Heart left ventricle (tissue), 16 donors: ENCODE measurements around the gene PRDM4. TPM values are rescaled to one million over a fixed set of nuclear protein-coding genes. Genes with fewer than 3 reads are reported as not detected.
"Not testable (repeated sequence)": the region's sequence is repeated elsewhere in the genome, so short reads cannot be mapped to it uniquely, and the experiment has no call there.

ENCODE experiments used
- ATAC-seq, 4 donors: fragments of 200-7000 bp; cut with Tn5 transposase; one replicate each; pipeline ENCODE4 v1.9.1; 2020 to 2022; ENCODE audit warnings: moderate library complexity in 4 of 4, mild to moderate bottlenecking in 3 of 4, moderate number of reproducible peaks in 1 of 4
- DNase-seq, 5 donors: peaks; one replicate each; pipeline ENCODE4 v3.0.0-alpha.2; 2020
- H3K27ac ChIP-seq, 12 donors: fragments of 200-600 bp; sonication (generic) in 4 of 12; one replicate each; pipeline versions ENCODE4 v1.5.0 to v1.8.0; 2016 to 2022; ENCODE audit warnings: mild to moderate bottlenecking in 2 of 12
- H3K27me3 ChIP-seq, 9 donors: fragments of 200-600 bp; sonication (generic) in 2 of 9; one replicate each; pipeline versions ENCODE4 v1.5.1 to v1.8.0; 2016 to 2022; ENCODE audit warnings: mild to moderate bottlenecking in 3 of 9
- H3K36me3 ChIP-seq, 9 donors: fragments of 200-600 bp; sonication (generic) in 2 of 9; one replicate each; pipeline versions ENCODE4 v1.5.0 to v1.8.0; 2018 to 2022; ENCODE audit warnings: mild to moderate bottlenecking in 2 of 9
- H3K4me1 ChIP-seq, 12 donors: fragments of 200-600 bp; sonication (generic) in 4 of 12; one replicate each; pipeline versions ENCODE4 v1.5.0 to v1.8.0; 2016 to 2022; ENCODE audit warnings: mild to moderate bottlenecking in 3 of 12
- H3K4me3 ChIP-seq, 12 donors: fragments of 200-600 bp; sonication (generic) in 4 of 12; one replicate each; pipeline versions ENCODE4 v1.5.0 to v1.8.0; 2017 to 2022; ENCODE audit warnings: mild to moderate bottlenecking in 9 of 12, moderate library complexity in 4 of 12
- H3K9me3 ChIP-seq, 12 donors: fragments of 200-600 bp; sonication (generic) in 4 of 12; one replicate each; pipeline versions ENCODE4 v1.5.0 to v1.8.0; 2016 to 2022; ENCODE audit warnings: mild to moderate bottlenecking in 1 of 12
- POLR2A ChIP-seq, 2 donors: fragments of 450-650 bp; IDR thresholded peaks; one replicate each; pipeline ENCODE4 v1.6.1; 2017; ENCODE audit warnings: antibody characterized with exemption in 2 of 2, mild to moderate bottlenecking in 2 of 2, moderate library complexity in 2 of 2
- WGBS, 4 donors: extraction: QIAGEN DNeasy Blood & Tissue Kit in 2 of 4; methylation state at CpG; one replicate each; pipeline versions ENCODE4 v1.1.5 to v1.1.7; 2013 to 2018; 5-methylcytosine and 5-hydroxymethylcytosine counted together
- intact Hi-C, 10 donors: fragments of 100-400 bp; cut with DNase I; formaldehyde crosslinking; loops; one replicate each; pipeline versions ENCODE4 v1.11.1 to v1.14.2; 2022
- polyA plus RNA-seq, 2 donors: library from polyadenylated mRNA; stranded (reverse); fragments of 200-250 nt; gene quantifications; one replicate each; pipeline ENCODE4 v1.2.3, GENCODE V29; 2013
- total RNA-seq, 9 donors: library from RNA; depleted of rRNA in 2 of 9; stranded (reverse); fragments of >200 nt in 2 of 9; fragmentation: NEBNext Ultra II Directional in 3 of 9; extraction: Animal tissue kit (Norgen Biotek cat#: 25700) in 3 of 9; gene quantifications; one replicate each; pipeline versions ENCODE4 v1.1.0 to v1.2.4, GENCODE V29; 2016 to 2023
- TF ChIP-seq, protein P1 (sequence below), 12 donors: fragments of 200-600 bp; sonication (generic) in 4 of 12; IDR thresholded peaks; one replicate each; pipeline versions ENCODE4 v1.5.0 to v1.8.0; 2018 to 2022; ENCODE audit warnings: antibody characterized with exemption in 12 of 12, mild to moderate bottlenecking in 5 of 12
- donor health status: ischemic (EF 13 %, LVEDD 7.1; RV severe dilation, severe dysfunction).
- donor health status: healthy with polysubstance abuse.
- donor health status: DM: no; HTN: yes; CAD: no.
- donor health status: DM: no; HTN: no; CAD: no.
- donor health status: ischemic (EF 25% LVEDD 6.9; RV normal size, moderate dysfunction).
- donor health status: ischemic (EF 25% LVEDD 5.7; RV mildly dilated, moderate dysfunction).
- donor health status: healthy.
- donor health status: DM: yes; HTN: yes; CAD: no.
- donor health status: ischemic (EF 35%, LVEDD 5.7; RV mildly dilated, moderate dysfunction).
- donor health status: nonischemic (EF 11% LVEDD 7.7; RV severe dilation, severe dysfunction).
- donor health status: DM: yes; HTN: yes; CAD: no.
- donor health status: PGD.
- donor health status: ischemic (EF 29% LVEDD 5.4; RV normal size, mild dysfunction).
- donor health status: nonischemic (EF 23%, LVEDD 6.1; RV moderate dilation, normal function).

PRDM4 gene
- total and polyA plus RNA-seq, 11 donors = 5.3 to 24.6 (median 15.0) TPM

DNA sequence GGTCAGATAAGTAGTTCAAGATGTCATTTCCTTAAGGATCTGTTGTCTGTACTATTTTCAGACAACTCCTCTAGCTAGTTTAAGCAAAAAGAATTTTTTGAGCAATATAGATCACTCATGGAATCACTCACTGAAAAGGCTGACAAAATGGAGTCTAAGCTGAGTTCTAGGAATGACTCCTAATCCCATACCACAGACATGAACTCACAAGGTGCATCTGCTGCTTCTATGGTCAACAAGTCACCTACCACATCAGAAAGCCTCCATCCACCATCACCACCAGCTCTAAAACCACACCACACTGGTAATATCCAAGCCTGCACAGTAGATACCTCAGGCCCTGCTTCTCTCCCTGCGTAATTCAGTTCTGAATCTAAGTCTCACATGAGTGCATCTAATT is 42.3 kb downstream of the PRDM4 start:
- Histone ChIP-seq H3K36me3 (peaks cover 0 to 32% (median 27%) of the 10 kb centered on the region in 9 donors), H3K9me3 (no peaks in the 10 kb centered on the region), H3K4me1 (no peaks in the 10 kb centered on the region), H3K27ac (no peak overlapping the region), H3K4me3 (no peak overlapping the region), H3K27me3 (no peaks in the 10 kb centered on the region)
- ATAC-seq (no peak), DNase-seq (no peak)
- TF ChIP-seq, protein P1, sequence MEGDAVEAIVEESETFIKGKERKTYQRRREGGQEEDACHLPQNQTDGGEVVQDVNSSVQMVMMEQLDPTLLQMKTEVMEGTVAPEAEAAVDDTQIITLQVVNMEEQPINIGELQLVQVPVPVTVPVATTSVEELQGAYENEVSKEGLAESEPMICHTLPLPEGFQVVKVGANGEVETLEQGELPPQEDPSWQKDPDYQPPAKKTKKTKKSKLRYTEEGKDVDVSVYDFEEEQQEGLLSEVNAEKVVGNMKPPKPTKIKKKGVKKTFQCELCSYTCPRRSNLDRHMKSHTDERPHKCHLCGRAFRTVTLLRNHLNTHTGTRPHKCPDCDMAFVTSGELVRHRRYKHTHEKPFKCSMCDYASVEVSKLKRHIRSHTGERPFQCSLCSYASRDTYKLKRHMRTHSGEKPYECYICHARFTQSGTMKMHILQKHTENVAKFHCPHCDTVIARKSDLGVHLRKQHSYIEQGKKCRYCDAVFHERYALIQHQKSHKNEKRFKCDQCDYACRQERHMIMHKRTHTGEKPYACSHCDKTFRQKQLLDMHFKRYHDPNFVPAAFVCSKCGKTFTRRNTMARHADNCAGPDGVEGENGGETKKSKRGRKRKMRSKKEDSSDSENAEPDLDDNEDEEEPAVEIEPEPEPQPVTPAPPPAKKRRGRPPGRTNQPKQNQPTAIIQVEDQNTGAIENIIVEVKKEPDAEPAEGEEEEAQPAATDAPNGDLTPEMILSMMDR (IDR thresholded peaks at IDR 0.05) = no peak
- TF ChIP-seq POLR2A (IDR thresholded peaks at IDR 0.05) = no peak
- WGBS, 4 donors = 99 to 100% (median 100%) methylated on average over 1 of the region's 1 CpG
- intact Hi-C loops = no loop called here

DNA sequence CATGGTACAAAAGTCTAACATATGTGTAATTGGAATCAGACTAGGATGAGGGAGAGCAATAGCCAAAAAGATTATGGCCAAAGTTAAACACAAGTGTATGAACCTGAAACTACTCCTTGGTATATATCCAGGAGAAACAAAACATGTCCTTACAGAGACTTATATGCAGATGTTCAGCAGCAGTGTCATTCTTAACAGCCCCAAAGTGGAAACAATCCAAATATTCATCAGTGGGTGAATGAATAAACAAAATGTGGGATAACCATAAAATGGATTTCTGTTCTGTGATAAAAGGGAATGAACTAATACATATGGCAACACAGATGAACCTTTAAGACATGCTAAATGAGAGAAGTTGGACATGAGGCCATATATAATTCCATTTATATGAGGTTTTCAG is 45.2 kb downstream of the PRDM4 start:
- Histone ChIP-seq H3K36me3 (peaks cover 0 to 61% (median 55%) of the 10 kb centered on the region in 9 donors), H3K27ac (no peak overlapping the region)
- ATAC-seq = no peak

DNA sequence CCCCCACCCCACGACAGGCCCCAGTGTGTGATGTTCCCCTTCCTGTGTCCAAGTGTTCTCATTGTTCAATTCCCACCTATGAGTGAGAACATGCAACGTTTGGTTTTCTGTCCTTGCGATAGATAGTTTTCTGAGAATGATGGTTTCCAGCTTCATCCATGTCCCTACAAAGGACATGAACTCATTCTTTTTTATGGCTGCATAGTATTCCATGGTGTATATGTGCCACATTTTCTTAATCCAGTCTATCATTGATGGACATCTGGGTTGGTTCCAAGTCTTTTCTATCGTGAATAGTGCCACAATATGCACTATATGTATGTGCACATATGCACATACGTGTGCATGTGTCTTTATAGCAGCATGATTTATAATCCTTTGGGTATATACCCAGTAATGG is 55.4 kb downstream of the PRDM4 start:
- intact Hi-C loops, H3K4me3 ChIP-seq, H3K27me3 ChIP-seq, ATAC-seq, H3K4me1 ChIP-seq, H3K27ac ChIP-seq, DNase-seq: not testable (repeated sequence)
- H3K36me3 ChIP-seq = peaks cover 0 to 92% (median 81%) of the 10 kb centered on the region in 9 donors
- 93 to 98% (median 96%) methylated on average over 5 of the region's 5 CpGs for WGBS, 4 donors
- peaks cover 0 to 14% (median 3%) of the 10 kb centered on the region in 12 donors for H3K9me3 ChIP-seq

More for the DNA sequence above, 45.2 kb downstream of the PRDM4 start:
- H3K4me1 ChIP-seq = no peaks in the 10 kb centered on the region
- H3K4me3 ChIP-seq = no peak overlapping the region
- no peaks in the 10 kb centered on the region for H3K27me3 ChIP-seq
- TF ChIP-seq POLR2A (IDR thresholded peaks at IDR 0.05) = no peak
- TF ChIP-seq, protein P1 (IDR thresholded peaks at IDR 0.05) = no peak
- H3K9me3 ChIP-seq = no peaks in the 10 kb centered on the region
- intact Hi-C loops = no loop called here
- no peak for DNase-seq

DNA sequence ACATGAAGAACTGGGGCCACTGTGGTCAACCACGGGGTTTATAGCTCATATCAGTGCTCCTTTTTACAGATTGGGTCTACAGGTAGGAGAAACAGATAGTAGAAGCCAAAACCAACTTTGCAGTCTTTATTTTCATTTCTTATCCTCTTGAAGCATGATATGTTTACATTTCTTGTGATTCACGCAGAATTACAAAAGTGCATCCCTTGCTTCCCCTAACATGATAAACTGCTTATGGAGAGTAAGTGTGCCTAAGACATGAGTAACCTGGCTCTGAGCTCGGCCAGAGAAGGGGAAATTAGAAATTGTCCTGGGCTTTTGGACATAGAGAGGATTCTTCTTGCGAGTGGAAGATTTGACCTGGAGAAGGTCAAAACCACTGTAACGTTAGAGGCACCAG is 56.9 kb downstream of the PRDM4 start:
- Histone ChIP-seq H3K9me3 (peaks cover 0 to 17% (median 3%) of the 10 kb centered on the region in 12 donors), H3K27ac (no peak overlapping the region), H3K27me3 (no peaks in the 10 kb centered on the region), H3K4me3 (no peak overlapping the region), H3K4me1 (no peaks in the 10 kb centered on the region), H3K36me3 (peaks cover 0 to 92% (median 81%) of the 10 kb centered on the region in 9 donors)
- no peak for DNase-seq
- WGBS, 4 donors = 88 to 93% (median 89%) methylated on average over 5 of the region's 5 CpGs
- ATAC-seq = no peak
- intact Hi-C loops = loop anchor here in 1 of 10 donors (5.0 kb wide), 1 partner anchor 43 kb away; no protein-coding TSS in a partner anchor
- TF ChIP-seq POLR2A (IDR thresholded peaks at IDR 0.05) = no peak
- TF ChIP-seq, protein P1 (IDR thresholded peaks at IDR 0.05) = no peak

DNA sequence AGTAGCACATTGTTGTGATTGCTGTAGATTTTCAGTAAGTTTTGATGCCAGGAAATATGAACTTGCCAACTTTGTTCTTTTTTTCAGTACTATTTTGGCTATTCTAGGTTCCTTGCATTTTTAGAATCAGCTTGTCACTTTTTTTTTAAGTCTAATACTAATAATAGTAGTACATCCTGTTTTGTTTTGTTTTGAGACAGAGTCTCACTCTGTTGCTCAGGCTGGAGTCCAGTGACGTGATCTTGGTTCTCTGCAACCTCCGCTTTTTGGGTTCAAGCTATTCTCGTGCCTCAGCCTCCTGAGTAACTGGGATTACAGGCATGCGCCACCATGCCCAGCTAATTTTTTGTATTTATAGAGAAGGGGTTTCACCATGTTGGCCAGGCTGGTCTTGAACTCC is 58.8 kb downstream of the PRDM4 start:
- ATAC-seq (no peak), DNase-seq (no peak)
- no peaks in the 10 kb centered on the region for H3K27me3 ChIP-seq
- intact Hi-C loops = loop anchor here in 1 of 10 donors (5.0 kb wide), 1 partner anchor 45 kb away; no protein-coding TSS in a partner anchor
- WGBS, 4 donors = 82 to 93% (median 87%) methylated on average over 4 of the region's 4 CpGs
- H3K4me1 ChIP-seq = no peaks in the 10 kb centered on the region
- no peak overlapping the region for H3K4me3 ChIP-seq
- peaks cover 8 to 96% (median 87%) of the 10 kb centered on the region in 9 donors for H3K36me3 ChIP-seq
- TF ChIP-seq POLR2A (IDR thresholded peaks at IDR 0.05) = no peak
- no peak overlapping the region for H3K27ac ChIP-seq
- peaks cover 0 to 17% (median 3%) of the 10 kb centered on the region in 12 donors for H3K9me3 ChIP-seq
